CD4-positive, alpha-beta T cell (primary cell): ENCODE measurements around the gene NRDC. TPM values are rescaled to one million over a fixed set of nuclear protein-coding genes. Genes with fewer than 3 reads are reported as not detected.

Experiments
- ATAC-seq: fragments of 200-7000 bp; cut with Tn5 transposase; one replicate; pipeline ENCODE4 v1.10.0; 2022; ENCODE audit warnings: mild to moderate bottlenecking; ENCODE audit not compliant: poor library complexity
- CTCF ChIA-PET: fragments of 350-600 bp; sonication (Branson Sonifier 250); formaldehyde crosslinking; loops from one replicate; lab custom pipeline; 2021; ENCODE audit warnings: antibody characterized with exemption, inconsistent platforms; lab: Charles Lee
- POLR2A ChIA-PET: fragments of 350-600 bp; sonication (Branson Sonifier 250); formaldehyde crosslinking; loops from one replicate; lab custom pipeline; 2021; ENCODE audit warnings: antibody characterized with exemption, inconsistent platforms; lab: Charles Lee
- DNase-seq, 14 experiments: peaks; one replicate each; pipeline ENCODE4 v3.0.0-alpha.2; 2013 to 2020; ENCODE audit warnings: mixed read lengths in 2 of 14
- H3K27ac ChIP-seq, 2 donors: one replicate each; pipeline versions ENCODE4 v1.5.1 to v1.7.0; 2013; ENCODE audit warnings: low read length in 2 of 2, low read depth in 1 of 2, mild to moderate bottlenecking in 1 of 2
- H3K27me3 ChIP-seq, 2 experiments: 1 replicate in 1 of 2; 2 replicates in 1 of 2; pipeline versions ENCODE4 v1.6.1 to v1.7.0; 2013; ENCODE audit warnings: low read length in 2 of 2, control low read depth in 1 of 2, mild to moderate bottlenecking in 1 of 2, moderate library complexity in 1 of 2; ENCODE audit not compliant: insufficient read depth in 2 of 2, control insufficient read depth in 1 of 2
- H3K36me3 ChIP-seq: one replicate; pipeline ENCODE4 v1.6.1; 2013; ENCODE audit warnings: low read length, control low read depth; ENCODE audit not compliant: insufficient read depth
- H3K4me1 ChIP-seq: one replicate; pipeline ENCODE4 v1.6.1; 2013; ENCODE audit warnings: low read length, control low read depth; ENCODE audit not compliant: insufficient read depth
- H3K4me3 ChIP-seq: one replicate; pipeline ENCODE4 v1.5.1; 2013; ENCODE audit warnings: mild to moderate bottlenecking, low read length, moderate library complexity
- H3K9me3 ChIP-seq, 2 experiments: 1 replicate in 1 of 2; 2 replicates in 1 of 2; pipeline versions ENCODE4 v1.6.1 to v1.7.0; 2013; ENCODE audit warnings: low read length in 2 of 2, mild to moderate bottlenecking in 2 of 2, control low read depth in 1 of 2, moderate library complexity in 1 of 2; ENCODE audit not compliant: control insufficient read depth in 1 of 2, insufficient read depth in 1 of 2
- H3K27ac Mint-ChIP-seq: one replicate; pipeline ENCODE4 v1.8.0; 2020; ENCODE audit warnings: mixed read lengths
- H3K27me3 Mint-ChIP-seq: one replicate; pipeline ENCODE4 v1.8.0; 2021; ENCODE audit warnings: mixed read lengths
- H3K36me3 Mint-ChIP-seq: one replicate; pipeline ENCODE4 v1.8.0; 2021; ENCODE audit warnings: low read depth, mixed read lengths
- H3K4me1 Mint-ChIP-seq: one replicate; pipeline ENCODE4 v1.8.0; 2021; ENCODE audit warnings: low read depth, mixed read lengths
- H3K4me3 Mint-ChIP-seq: one replicate; pipeline ENCODE4 v1.8.0; 2020; ENCODE audit warnings: mild to moderate bottlenecking, mixed read lengths
- H3K9me3 Mint-ChIP-seq: one replicate; pipeline ENCODE4 v1.8.0; 2020; ENCODE audit warnings: mixed read lengths
- intact Hi-C, 2 experiments: fragments of 100-400 bp; cut with DNase I in 1 of 2; cut with micrococcal nuclease in 1 of 2; formaldehyde crosslinking; loops; one replicate each; pipeline versions ENCODE4 v1.15.1 to v1.9.0; 2023 to 2025; cut with DNase I, micrococcal nuclease
- total RNA-seq, 174 experiments: library from RNA in 2 of 174; stranded (reverse) in 2 of 174; gene quantifications; one replicate each; pipeline ENCODE4 v1.2.3 and lab custom pipeline; 2021 to 2026
- TF ChIP-seq, protein P1 (sequence below): fragments of 200-600 bp; IDR thresholded peaks from one replicate; pipeline ENCODE4 v1.8.0; 2022; ENCODE audit warnings: antibody characterized with exemption, mild to moderate bottlenecking

NRDC gene
- total RNA-seq, 2 experiments from 2014 or later, result 59.0 to 62.4 TPM

DNA sequence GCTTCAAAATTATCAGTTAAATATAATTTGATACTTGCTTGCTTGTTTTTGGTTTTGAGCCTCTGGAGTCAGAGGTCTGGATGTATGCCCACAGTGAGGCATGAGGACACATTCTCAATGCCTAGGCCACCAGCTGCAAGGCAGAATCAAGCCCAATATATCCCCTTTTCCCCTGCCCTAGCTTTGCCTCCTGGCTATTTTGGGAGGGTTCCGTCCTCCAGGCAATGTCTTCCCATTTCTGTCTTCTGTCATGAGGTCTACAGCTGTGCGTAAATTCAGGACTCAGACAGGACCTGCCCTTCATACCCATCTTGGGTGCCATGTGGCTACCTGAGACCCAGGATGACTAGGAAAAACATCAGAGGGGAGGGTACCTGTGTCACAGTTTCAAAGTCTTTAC lies 19.2 kb downstream of the NRDC start:
- peaks cover 46% of the 10 kb centered on the region for H3K4me1 Mint-ChIP-seq
- ATAC-seq, result no peak
- Histone ChIP-seq H3K4me3 (no peak overlapping the region), H3K27me3 (no peaks in the 10 kb centered on the region), H3K4me1 (no peaks in the 10 kb centered on the region), H3K27ac (no peak overlapping the region), H3K36me3 (no peaks in the 10 kb centered on the region), H3K9me3 (no peaks in the 10 kb centered on the region)
- no peaks in the 10 kb centered on the region for H3K9me3 Mint-ChIP-seq
- H3K27me3 Mint-ChIP-seq, result no peaks in the 10 kb centered on the region
- H3K27ac Mint-ChIP-seq, result no peak overlapping the region
- TF ChIP-seq, protein P1, sequence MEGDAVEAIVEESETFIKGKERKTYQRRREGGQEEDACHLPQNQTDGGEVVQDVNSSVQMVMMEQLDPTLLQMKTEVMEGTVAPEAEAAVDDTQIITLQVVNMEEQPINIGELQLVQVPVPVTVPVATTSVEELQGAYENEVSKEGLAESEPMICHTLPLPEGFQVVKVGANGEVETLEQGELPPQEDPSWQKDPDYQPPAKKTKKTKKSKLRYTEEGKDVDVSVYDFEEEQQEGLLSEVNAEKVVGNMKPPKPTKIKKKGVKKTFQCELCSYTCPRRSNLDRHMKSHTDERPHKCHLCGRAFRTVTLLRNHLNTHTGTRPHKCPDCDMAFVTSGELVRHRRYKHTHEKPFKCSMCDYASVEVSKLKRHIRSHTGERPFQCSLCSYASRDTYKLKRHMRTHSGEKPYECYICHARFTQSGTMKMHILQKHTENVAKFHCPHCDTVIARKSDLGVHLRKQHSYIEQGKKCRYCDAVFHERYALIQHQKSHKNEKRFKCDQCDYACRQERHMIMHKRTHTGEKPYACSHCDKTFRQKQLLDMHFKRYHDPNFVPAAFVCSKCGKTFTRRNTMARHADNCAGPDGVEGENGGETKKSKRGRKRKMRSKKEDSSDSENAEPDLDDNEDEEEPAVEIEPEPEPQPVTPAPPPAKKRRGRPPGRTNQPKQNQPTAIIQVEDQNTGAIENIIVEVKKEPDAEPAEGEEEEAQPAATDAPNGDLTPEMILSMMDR, result no peak
- intact Hi-C loops, result no loop called here
- H3K36me3 Mint-ChIP-seq, result peaks cover 32% of the 10 kb centered on the region
- POLR2A ChIA-PET, result no interaction called here
- DNase-seq, result no peak
- CTCF ChIA-PET, result interaction anchor here (2.2 kb wide), 1 partner anchor 10 kb away, joined by 8 read pairs; no protein-coding TSS in a partner anchor
- H3K4me3 Mint-ChIP-seq, result no peak overlapping the region

DNA sequence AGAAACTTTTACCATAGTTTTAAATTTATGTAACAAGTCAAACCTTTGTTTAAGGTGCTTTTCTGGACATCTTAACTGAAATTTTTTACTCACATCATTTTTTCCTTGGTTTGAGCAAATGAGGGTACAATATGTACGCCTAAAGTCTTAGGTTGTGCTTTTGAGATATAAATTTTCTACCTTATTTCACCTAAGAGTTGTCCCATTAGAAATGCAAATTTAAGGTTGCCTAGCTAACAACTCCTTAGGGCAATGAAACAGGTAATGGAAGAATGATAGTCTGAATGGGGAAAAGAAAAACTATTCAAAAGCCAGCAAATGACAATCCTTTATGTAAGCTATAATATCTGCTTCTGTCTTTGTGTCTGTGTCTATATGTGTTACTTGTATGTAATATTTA lies 19.6 kb downstream of the NRDC start:
- H3K9me3 ChIP-seq, result no peaks in the 10 kb centered on the region
- DNase-seq (no peak), ATAC-seq (no peak)
- TF ChIP-seq, protein P1, result no peak
- intact Hi-C loops, result no loop called here
- ChIA-PET POLR2A (no interaction called here), CTCF (interaction anchor here (2.2 kb wide), 1 partner anchor 10 kb away, joined by 8 read pairs; no protein-coding TSS in a partner anchor)
- no peaks in the 10 kb centered on the region for H3K4me1 ChIP-seq
- Mint-ChIP-seq H3K36me3 (peaks cover 33% of the 10 kb centered on the region), H3K27ac (peak overlapping the region; percentile 21), H3K4me3 (no peak overlapping the region), H3K4me1 (peaks cover 45% of the 10 kb centered on the region), H3K27me3 (no peaks in the 10 kb centered on the region), H3K9me3 (no peaks in the 10 kb centered on the region)
- H3K4me3 ChIP-seq, result no peak overlapping the region
- no peaks in the 10 kb centered on the region for H3K27me3 ChIP-seq
- no peak overlapping the region for H3K27ac ChIP-seq
- H3K36me3 ChIP-seq, result no peaks in the 10 kb centered on the region

DNA sequence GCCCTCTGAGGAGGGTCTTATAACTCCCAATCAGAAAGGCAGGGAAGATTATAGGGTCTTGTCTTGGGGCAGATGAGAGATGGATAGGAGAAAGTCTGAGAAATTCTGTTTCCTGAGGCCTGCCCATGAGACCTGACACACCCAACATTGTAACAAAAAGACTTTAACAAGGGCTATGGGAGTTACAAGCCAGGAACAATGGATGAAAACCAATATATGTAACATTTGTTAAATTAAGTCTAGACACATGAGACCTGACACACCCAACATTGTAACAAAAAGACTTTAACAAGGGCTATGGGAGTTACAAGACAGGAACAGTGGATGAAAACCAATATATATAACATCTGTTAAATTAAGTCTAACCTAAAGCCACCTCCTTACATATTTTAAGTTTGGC lies 21.8 kb downstream of the NRDC start:
- no peaks in the 10 kb centered on the region for H3K9me3 Mint-ChIP-seq
- H3K4me1 Mint-ChIP-seq, result peaks cover 34% of the 10 kb centered on the region
- H3K27ac Mint-ChIP-seq, result peak overlapping the region; percentile 7
- H3K36me3 Mint-ChIP-seq, result peaks cover 26% of the 10 kb centered on the region
- H3K4me1 ChIP-seq, result no peaks in the 10 kb centered on the region
- no peaks in the 10 kb centered on the region for H3K36me3 ChIP-seq
- no peak for DNase-seq
- no peaks in the 10 kb centered on the region for H3K9me3 ChIP-seq
- H3K27ac ChIP-seq, result no peak overlapping the region
- CTCF ChIA-PET, result no interaction called here
- TF ChIP-seq, protein P1, result no peak
- no peak overlapping the region for H3K4me3 Mint-ChIP-seq
- H3K27me3 Mint-ChIP-seq, result no peaks in the 10 kb centered on the region
- H3K27me3 ChIP-seq, result no peaks in the 10 kb centered on the region
- POLR2A ChIA-PET, result no interaction called here
- no peak overlapping the region for H3K4me3 ChIP-seq
- ATAC-seq, result no peak
- intact Hi-C loops, result no loop called here
